Gastroesophageal sphincter (tissue), 3 donors: Measurements from ENCODE around the gene GRXCR1.

Source experiments
- POLR2A ChIP-seq, 2 donors: fragments of 450-650 bp; IDR thresholded peaks; one replicate each; pipeline ENCODE4 v1.6.1; 2017; ENCODE audit warnings: antibody characterized with exemption in 2 of 2, mild to moderate bottlenecking in 2 of 2, moderate library complexity in 1 of 2
- TF ChIP-seq, protein P1 (sequence below), 4 experiments: fragments of 200-600 bp in 2 of 4; fragments of 450-650 bp in 2 of 4; sonication (generic) in 1 of 4; IDR thresholded peaks; one replicate each; pipeline ENCODE4 v1.5.1; 2017 to 2019; ENCODE audit warnings: antibody characterized with exemption in 4 of 4, mild to moderate bottlenecking in 2 of 4, moderate library complexity in 2 of 4

- TF ChIP-seq, protein P1, sequence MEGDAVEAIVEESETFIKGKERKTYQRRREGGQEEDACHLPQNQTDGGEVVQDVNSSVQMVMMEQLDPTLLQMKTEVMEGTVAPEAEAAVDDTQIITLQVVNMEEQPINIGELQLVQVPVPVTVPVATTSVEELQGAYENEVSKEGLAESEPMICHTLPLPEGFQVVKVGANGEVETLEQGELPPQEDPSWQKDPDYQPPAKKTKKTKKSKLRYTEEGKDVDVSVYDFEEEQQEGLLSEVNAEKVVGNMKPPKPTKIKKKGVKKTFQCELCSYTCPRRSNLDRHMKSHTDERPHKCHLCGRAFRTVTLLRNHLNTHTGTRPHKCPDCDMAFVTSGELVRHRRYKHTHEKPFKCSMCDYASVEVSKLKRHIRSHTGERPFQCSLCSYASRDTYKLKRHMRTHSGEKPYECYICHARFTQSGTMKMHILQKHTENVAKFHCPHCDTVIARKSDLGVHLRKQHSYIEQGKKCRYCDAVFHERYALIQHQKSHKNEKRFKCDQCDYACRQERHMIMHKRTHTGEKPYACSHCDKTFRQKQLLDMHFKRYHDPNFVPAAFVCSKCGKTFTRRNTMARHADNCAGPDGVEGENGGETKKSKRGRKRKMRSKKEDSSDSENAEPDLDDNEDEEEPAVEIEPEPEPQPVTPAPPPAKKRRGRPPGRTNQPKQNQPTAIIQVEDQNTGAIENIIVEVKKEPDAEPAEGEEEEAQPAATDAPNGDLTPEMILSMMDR (IDR thresholded peaks at IDR 0.05), result no peak
- TF ChIP-seq POLR2A (IDR thresholded peaks at IDR 0.05), result no peak
These were observed 48.8 kb upstream of the GRXCR1 start for GRCh38 chr4:42843694-42844093.
